Left lung (tissue), 10 donors: Measurements from ENCODE around the gene SLC25A36. TPM values are rescaled to one million over a fixed set of nuclear protein-coding genes. Genes with fewer than 3 reads are reported as not detected.

Experiments
- ATAC-seq: fragments of 200-7000 bp; cut with Tn5 transposase; one replicate; pipeline ENCODE4 v1.9.1; 2020; ENCODE audit warnings: moderate library complexity
- DNase-seq, 4 donors: peaks; one replicate each; pipeline ENCODE4 v3.0.0-alpha.2; 2013 to 2020
- H3K27ac ChIP-seq, 2 donors: fragments of 200-600 bp; sonication (generic) in 1 of 2; one replicate each; pipeline versions ENCODE4 v1.5.0 to v1.8.0; 2020 to 2021
- H3K27me3 ChIP-seq, 2 donors: fragments of 200-600 bp; sonication (generic) in 1 of 2; one replicate each; pipeline versions ENCODE4 v1.5.0 to v1.8.0; 2020 to 2021
- H3K36me3 ChIP-seq, 2 donors: fragments of 200-600 bp; sonication (generic) in 1 of 2; one replicate each; pipeline versions ENCODE4 v1.5.0 to v1.8.0; 2020 to 2021
- H3K4me1 ChIP-seq, 2 donors: fragments of 200-600 bp; one replicate each; pipeline ENCODE4 v1.8.0; 2021
- H3K4me3 ChIP-seq, 2 donors: fragments of 200-600 bp; sonication (generic) in 1 of 2; one replicate each; pipeline versions ENCODE4 v1.5.0 to v1.8.0; 2020 to 2021; ENCODE audit warnings: mild to moderate bottlenecking in 1 of 2
- H3K9me3 ChIP-seq, 2 donors: fragments of 200-600 bp; sonication (generic) in 1 of 2; one replicate each; pipeline versions ENCODE4 v1.5.0 to v1.8.0; 2020 to 2021
- CTCF ChIP-seq, 2 donors: fragments of 200-600 bp; sonication (generic) in 1 of 2; IDR thresholded peaks; one replicate each; pipeline versions ENCODE4 v1.5.0 to v1.8.0; 2021; ENCODE audit warnings: antibody characterized with exemption in 2 of 2
- intact Hi-C, 2 donors: fragments of 100-400 bp; cut with DNase I; formaldehyde crosslinking; loops; one replicate each; pipeline versions ENCODE4 v1.11.2 to v1.14.2; 2022
- polyA plus RNA-seq, 6 donors: library from polyadenylated mRNA; unstranded; fragments of 120-200 nt; gene quantifications; one replicate each; pipeline ENCODE4 v1.2.1, GENCODE V29; 2013; ENCODE audit not compliant: insufficient read length in 6 of 6
- total RNA-seq, 2 donors: library from RNA; stranded (reverse); fragmentation: NEBNext Ultra II Directional; extraction: Animal tissue kit (Norgen Biotek cat#: 25700); gene quantifications; one replicate each; pipeline ENCODE4 v1.2.1, GENCODE V29; 2021
- donor health status: DM: no; HTN: yes; CAD: no.
- donor health status: DM: no; HTN: no; CAD: no.

SLC25A36 gene
- total and polyA plus RNA-seq, 8 donors = 53.3 to 215 (median 174) TPM

GRCh38 chr3:140906785-140907184, 34.9 kb upstream of the SLC25A36 start:
- DNase-seq (no peak), ATAC-seq (no peak)

GRCh38 chr3:140910860-140911259, 30.8 kb upstream of the SLC25A36 start:
- Histone ChIP-seq H3K27me3 (no peaks in the 10 kb centered on the region), H3K4me1 (no peaks in the 10 kb centered on the region), H3K4me3 (no peak overlapping the region), H3K36me3 (no peaks in the 10 kb centered on the region), H3K9me3 (no peaks in the 10 kb centered on the region), H3K27ac (no peak overlapping the region)
- intact Hi-C loops = no loop called here
- TF ChIP-seq CTCF (IDR thresholded peaks at IDR 0.05) = no peak
- no peak for ATAC-seq
- DNase-seq = no peak

More at GRCh38 chr3:140906785-140907184, 34.9 kb upstream of the SLC25A36 start:
- Histone ChIP-seq H3K27ac (no peak overlapping the region), H3K36me3 (no peaks in the 10 kb centered on the region), H3K9me3 (no peaks in the 10 kb centered on the region), H3K27me3 (no peaks in the 10 kb centered on the region), H3K4me3 (no peak overlapping the region), H3K4me1 (no peaks in the 10 kb centered on the region)
- intact Hi-C loops = no loop called here
- TF ChIP-seq CTCF (IDR thresholded peaks at IDR 0.05) = no peak

- no peaks in the 10 kb centered on the region for H3K36me3 ChIP-seq
- no peak for DNase-seq
- no peaks in the 10 kb centered on the region for H3K9me3 ChIP-seq
- H3K27ac ChIP-seq = no peak overlapping the region
- no peak for ATAC-seq
- TF ChIP-seq CTCF (IDR thresholded peaks at IDR 0.05) = no peak
- intact Hi-C loops = no loop called here
- H3K27me3 ChIP-seq = no peaks in the 10 kb centered on the region
- H3K4me3 ChIP-seq = no peak overlapping the region
- no peaks in the 10 kb centered on the region for H3K4me1 ChIP-seq
These were observed 29.8 kb upstream of the SLC25A36 start for GRCh38 chr3:140911822-140912221.

GRCh38 chr3:140913728-140914127, 27.9 kb upstream of the SLC25A36 start:
- Histone ChIP-seq H3K27ac (no peak overlapping the region), H3K27me3 (peaks cover 0 to 7% of the 10 kb centered on the region in 2 donors), H3K9me3 (no peaks in the 10 kb centered on the region), H3K4me3 (no peak overlapping the region), H3K36me3 (no peaks in the 10 kb centered on the region), H3K4me1 (no peaks in the 10 kb centered on the region)
- intact Hi-C loops = no loop called here
- no peak for TF ChIP-seq CTCF (IDR thresholded peaks at IDR 0.05)
- ATAC-seq (no peak), DNase-seq (no peak)

GRCh38 chr3:140914384-140914945, 27.2 kb upstream of the SLC25A36 start:
- intact Hi-C loops = no loop called here
- Histone ChIP-seq H3K9me3 (no peaks in the 10 kb centered on the region), H3K36me3 (no peaks in the 10 kb centered on the region), H3K4me3 (no peak overlapping the region), H3K27me3 (peaks cover 0 to 7% of the 10 kb centered on the region in 2 donors), H3K27ac (no peak overlapping the region), H3K4me1 (no peaks in the 10 kb centered on the region)
- TF ChIP-seq CTCF (IDR thresholded peaks at IDR 0.05) = no peak
- ATAC-seq (no peak), DNase-seq (no peak)
